ENCODE data around the gene HIBCH. TPM values are rescaled to one million over a fixed set of nuclear protein-coding genes. Genes with fewer than 3 reads are reported as not detected.

The HIBCH gene
- polyA plus RNA-seq, 1 donor (not counting 4 experiments of a cell fraction or from before 2014, with no cell fraction given), result 19.4 TPM

DNA sequence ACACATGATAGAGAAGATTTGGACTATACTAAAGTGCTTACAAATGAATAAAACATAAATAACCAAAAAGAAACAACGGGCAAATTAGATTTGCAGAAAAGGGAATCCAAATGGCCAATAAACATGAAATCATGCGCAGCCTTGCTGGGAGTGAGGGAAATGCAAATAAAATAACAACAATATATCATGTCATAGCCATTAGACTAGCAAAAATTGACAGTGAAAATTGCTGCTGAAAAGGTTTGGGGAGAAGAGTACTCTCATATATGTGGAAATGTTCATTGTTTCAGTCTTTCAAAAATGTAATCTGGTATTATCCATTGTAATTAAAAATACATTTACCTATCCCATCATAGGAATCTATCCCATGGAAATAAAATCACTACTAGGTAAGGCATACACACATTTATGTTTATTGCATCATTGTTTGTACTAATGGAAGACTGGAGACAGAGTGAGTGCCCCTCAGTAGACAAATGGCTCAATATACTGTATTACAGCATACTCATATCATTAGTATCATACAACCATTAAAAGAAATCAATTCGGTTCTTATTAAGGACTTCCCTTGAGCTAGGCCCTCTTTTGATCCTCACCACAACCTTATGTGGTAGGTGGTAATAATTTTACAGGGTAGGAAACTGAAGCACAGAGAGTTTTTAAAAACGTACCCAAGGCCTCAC lies 163.0 kb downstream of the HIBCH start:
- no peak for FAIRE-seq
- no peaks in the 10 kb centered on the region for H3K79me2 ChIP-seq (ENCODE audit: control insufficient read depth, insufficient read depth, low read length)

More for the DNA sequence above, 163.0 kb downstream of the HIBCH start:
- Histone ChIP-seq H2AFZ (ENCODE audit: control insufficient read depth, low read length) (no peak overlapping the region), H4K20me1 (ENCODE audit: control insufficient read depth, extremely low read depth, insufficient read depth, low read length) (no peaks in the 10 kb centered on the region), H3K4me2 (ENCODE audit: control insufficient read depth, extremely low read depth, insufficient read depth, low read depth, low read length) (no peak overlapping the region), H3K27me3 (ENCODE audit: control insufficient read depth, extremely low read depth, insufficient read depth, low read length) (no peaks in the 10 kb centered on the region), H3K4me1 (ENCODE audit: control insufficient read depth, extremely low read depth, insufficient read depth, low read length) (peaks cover 5% of the 10 kb centered on the region), H3K36me3 (ENCODE audit: control insufficient read depth in 2 of 2, extremely low read depth in 1 of 2, insufficient read depth in 2 of 2, low read length in 2 of 2) (no peaks in the 10 kb centered on the region), H3K9me1 (ENCODE audit: control insufficient read depth, extremely low read depth, insufficient read depth, low read length) (no peaks in the 10 kb centered on the region), H3K27ac (ENCODE audit: control insufficient read depth, insufficient read depth, low read length) (no peak overlapping the region), H3K9ac (ENCODE audit: control insufficient read depth, extremely low read depth, insufficient read depth, low read length) (no peak overlapping the region), H3K4me3 (ENCODE audit: control insufficient read depth in 2 of 3, extremely low read depth in 1 of 3, insufficient read depth in 2 of 3, low read depth in 1 of 3, low read length in 3 of 3) (no peak overlapping the region), H3K9me3 (ENCODE audit: control insufficient read depth, low read depth, low read length) (no peaks in the 10 kb centered on the region)
- TF ChIP-seq, protein P1, sequence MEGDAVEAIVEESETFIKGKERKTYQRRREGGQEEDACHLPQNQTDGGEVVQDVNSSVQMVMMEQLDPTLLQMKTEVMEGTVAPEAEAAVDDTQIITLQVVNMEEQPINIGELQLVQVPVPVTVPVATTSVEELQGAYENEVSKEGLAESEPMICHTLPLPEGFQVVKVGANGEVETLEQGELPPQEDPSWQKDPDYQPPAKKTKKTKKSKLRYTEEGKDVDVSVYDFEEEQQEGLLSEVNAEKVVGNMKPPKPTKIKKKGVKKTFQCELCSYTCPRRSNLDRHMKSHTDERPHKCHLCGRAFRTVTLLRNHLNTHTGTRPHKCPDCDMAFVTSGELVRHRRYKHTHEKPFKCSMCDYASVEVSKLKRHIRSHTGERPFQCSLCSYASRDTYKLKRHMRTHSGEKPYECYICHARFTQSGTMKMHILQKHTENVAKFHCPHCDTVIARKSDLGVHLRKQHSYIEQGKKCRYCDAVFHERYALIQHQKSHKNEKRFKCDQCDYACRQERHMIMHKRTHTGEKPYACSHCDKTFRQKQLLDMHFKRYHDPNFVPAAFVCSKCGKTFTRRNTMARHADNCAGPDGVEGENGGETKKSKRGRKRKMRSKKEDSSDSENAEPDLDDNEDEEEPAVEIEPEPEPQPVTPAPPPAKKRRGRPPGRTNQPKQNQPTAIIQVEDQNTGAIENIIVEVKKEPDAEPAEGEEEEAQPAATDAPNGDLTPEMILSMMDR (optimal IDR thresholded peaks at IDR 0.05 in 1 of 3, IDR thresholded peaks at IDR 0.05 in 1 of 3, conservative IDR thresholded peaks at IDR 0.05 in 1 of 3; ENCODE audit: extremely low read depth in 1 of 3, insufficient read depth in 2 of 3, low read length in 3 of 3), result no peak
- TF ChIP-seq EZH2 (IDR thresholded peaks at IDR 0.05; ENCODE audit: low read length), result no peak
- dilution Hi-C loops (cut with MboI; ENCODE audit: extremely low pct_ligation_motif_present, low sequenced_read_pairs), result no loop called here
- no peak for DNase-seq (ENCODE audit: low read depth, low spot score)

Other genes starting within 250 kb of the HIBCH start
- gene INPP1, start 23.8 kb upstream of the HIBCH start, polyA plus RNA-seq, result 5.6 to 6.3 TPM (median 6.1 TPM) in 3 replicates
- 6.0 to 11.0 TPM (median 10.7 TPM) in 3 replicates for gene MFSD6, start 88.5 kb upstream of the HIBCH start, polyA plus RNA-seq
- gene NEMP2, start 214.9 kb upstream of the HIBCH start, polyA plus RNA-seq, result 1.1 to 2.1 TPM (median 1.9 TPM) in 3 replicates